SK-N-SH treated with all-trans-retinoic acid at 6 μM for 48 hours (cell line): ENCODE data around the gene ACSS3.

Source experiments
- ATAC-seq: fragments of 200-7000 bp; cut with Tn5 transposase; 3 replicates; pipeline ENCODE4 v1.9.1; 2020; ENCODE audit warnings: mild to moderate bottlenecking, moderate library complexity
- ARNTL ChIP-seq: fragments of 450-650 bp; formaldehyde crosslinking; IDR thresholded peaks from 2 replicates; pipeline ENCODE4 v1.5.0; 2020; ENCODE audit warnings: low read depth, mild to moderate bottlenecking, moderate library complexity, borderline replicate concordance
- BACH2 ChIP-seq: fragments of 250-450 bp; sonication (Bioruptor Pico); IDR thresholded peaks from 2 replicates; pipeline ENCODE4 v1.9.0; 2021; ENCODE audit warnings: mild to moderate bottlenecking, borderline replicate concordance
- CREB5 ChIP-seq: fragments of 250-450 bp; sonication (Bioruptor Pico); IDR thresholded peaks from 2 replicates; pipeline ENCODE4 v1.5.1; 2020; ENCODE audit warnings: low read depth, mild to moderate bottlenecking, moderate library complexity
- CSDC2 ChIP-seq: fragments of 250-450 bp; sonication (Bioruptor Pico); IDR thresholded peaks from 2 replicates; pipeline ENCODE4 v1.5.0; 2020; ENCODE audit warnings: mild to moderate bottlenecking, moderate library complexity
- CSRNP3 ChIP-seq: fragments of 250-450 bp; sonication (Bioruptor Pico); IDR thresholded peaks from 2 replicates; pipeline ENCODE4 v1.5.1; 2021; ENCODE audit warnings: mild to moderate bottlenecking, moderate library complexity
- ESRRG ChIP-seq: fragments of 250-450 bp; sonication (Bioruptor Pico); IDR thresholded peaks from 2 replicates; pipeline ENCODE4 v1.6.1; 2021; ENCODE audit warnings: mild to moderate bottlenecking
- GLIS3 ChIP-seq: fragments of 250-450 bp; sonication (Bioruptor Pico); IDR thresholded peaks from 2 replicates; pipeline ENCODE4 v1.5.0; 2020; ENCODE audit warnings: mild to moderate bottlenecking, moderate library complexity
- OSR1 ChIP-seq: fragments of 250-450 bp; sonication (Bioruptor Pico); IDR thresholded peaks from 2 replicates; pipeline ENCODE4 v1.8.0; 2022; ENCODE audit warnings: moderate library complexity, mild to moderate bottlenecking, inconsistent platforms
- PPARA ChIP-seq: fragments of 250-450 bp; sonication (Bioruptor Pico); IDR thresholded peaks from 2 replicates; pipeline ENCODE4 v1.5.0; 2020; ENCODE audit warnings: mild to moderate bottlenecking, borderline replicate concordance
- RARB ChIP-seq: fragments of 250-450 bp; sonication (Bioruptor Pico); IDR thresholded peaks from 2 replicates; pipeline ENCODE4 v1.8.0; 2021; ENCODE audit warnings: mild to moderate bottlenecking, moderate library complexity
- SNAI2 ChIP-seq: fragments of 250-450 bp; sonication (Bioruptor Pico); IDR thresholded peaks from 2 replicates; pipeline ENCODE4 v1.5.0; 2020; ENCODE audit warnings: mild to moderate bottlenecking, moderate library complexity
- TCF4 ChIP-seq: fragments of 250-450 bp; sonication (Bioruptor Pico); IDR thresholded peaks from 2 replicates; pipeline ENCODE4 v1.8.0; 2021; ENCODE audit warnings: mild to moderate bottlenecking, moderate library complexity, borderline replicate concordance
- TOX ChIP-seq: fragments of 250-450 bp; sonication (Bioruptor Pico); IDR thresholded peaks from 2 replicates; pipeline ENCODE4 v1.8.0; 2021; ENCODE audit warnings: mild to moderate bottlenecking, moderate library complexity, borderline replicate concordance
- TSHZ2 ChIP-seq: fragments of 250-450 bp; sonication (Bioruptor Pico); IDR thresholded peaks from 2 replicates; pipeline ENCODE4 v1.5.0; 2020; ENCODE audit warnings: mild to moderate bottlenecking, moderate library complexity
- ZFP3 ChIP-seq: fragments of 250-450 bp; sonication (Bioruptor Pico); IDR thresholded peaks from 2 replicates; pipeline ENCODE4 v1.5.0; 2020; ENCODE audit warnings: mild to moderate bottlenecking, moderate library complexity
- ZFP30 ChIP-seq: fragments of 450-650 bp; formaldehyde crosslinking; IDR thresholded peaks from 2 replicates; pipeline ENCODE4 v1.5.0; 2022; ENCODE audit warnings: mild to moderate bottlenecking, moderate library complexity
- ZNF70 ChIP-seq: fragments of 450-650 bp; formaldehyde crosslinking; IDR thresholded peaks from 2 replicates; pipeline ENCODE4 v1.5.0; 2020; ENCODE audit warnings: mild to moderate bottlenecking, moderate library complexity
- TF ChIP-seq, protein P1 (sequence below): fragments of 250-450 bp; sonication (Bioruptor Pico); IDR thresholded peaks from 2 replicates; pipeline ENCODE4 v1.8.0; 2021; ENCODE audit warnings: low read depth, mild to moderate bottlenecking, moderate library complexity, borderline replicate concordance
- TF ChIP-seq, protein P2 (sequence below): fragments of 250-450 bp; sonication (Bioruptor Pico); IDR thresholded peaks from 2 replicates; pipeline ENCODE4 v1.8.0; 2020; ENCODE audit warnings: mild to moderate bottlenecking, moderate library complexity, borderline replicate concordance

ACSS3 gene

GRCh38 chr12:81141217-81141616 lies 63.3 kb downstream of the ACSS3 start (continued):
- TF ChIP-seq PPARA (CRISPR knock-in tag), result no peak
- TF ChIP-seq ZFP30, result no peak

- no peak for ATAC-seq
- TF ChIP-seq ARNTL (CRISPR knock-in tag) (no peak), TCF4 (CRISPR knock-in tag) (no peak), ESRRG (CRISPR knock-in tag) (no peak), TSHZ2 (no peak), CSDC2 (CRISPR knock-in tag) (no peak), ZNF70 (CRISPR knock-in tag) (no peak), OSR1 (no peak), BACH2 (CRISPR knock-in tag) (no peak), TOX (CRISPR knock-in tag) (no peak), CSRNP3 (CRISPR knock-in tag) (no peak), RARB (CRISPR knock-in tag) (no peak)
- TF ChIP-seq, protein P1, sequence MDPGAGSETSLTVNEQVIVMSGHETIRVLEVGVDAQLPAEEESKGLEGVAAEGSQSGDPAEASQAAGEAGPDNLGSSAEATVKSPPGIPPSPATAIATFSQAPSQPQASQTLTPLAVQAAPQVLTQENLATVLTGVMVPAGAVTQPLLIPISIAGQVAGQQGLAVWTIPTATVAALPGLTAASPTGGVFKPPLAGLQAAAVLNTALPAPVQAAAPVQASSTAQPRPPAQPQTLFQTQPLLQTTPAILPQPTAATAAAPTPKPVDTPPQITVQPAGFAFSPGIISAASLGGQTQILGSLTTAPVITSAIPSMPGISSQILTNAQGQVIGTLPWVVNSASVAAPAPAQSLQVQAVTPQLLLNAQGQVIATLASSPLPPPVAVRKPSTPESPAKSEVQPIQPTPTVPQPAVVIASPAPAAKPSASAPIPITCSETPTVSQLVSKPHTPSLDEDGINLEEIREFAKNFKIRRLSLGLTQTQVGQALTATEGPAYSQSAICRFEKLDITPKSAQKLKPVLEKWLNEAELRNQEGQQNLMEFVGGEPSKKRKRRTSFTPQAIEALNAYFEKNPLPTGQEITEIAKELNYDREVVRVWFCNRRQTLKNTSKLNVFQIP, result no peak
- TF ChIP-seq, protein P2, sequence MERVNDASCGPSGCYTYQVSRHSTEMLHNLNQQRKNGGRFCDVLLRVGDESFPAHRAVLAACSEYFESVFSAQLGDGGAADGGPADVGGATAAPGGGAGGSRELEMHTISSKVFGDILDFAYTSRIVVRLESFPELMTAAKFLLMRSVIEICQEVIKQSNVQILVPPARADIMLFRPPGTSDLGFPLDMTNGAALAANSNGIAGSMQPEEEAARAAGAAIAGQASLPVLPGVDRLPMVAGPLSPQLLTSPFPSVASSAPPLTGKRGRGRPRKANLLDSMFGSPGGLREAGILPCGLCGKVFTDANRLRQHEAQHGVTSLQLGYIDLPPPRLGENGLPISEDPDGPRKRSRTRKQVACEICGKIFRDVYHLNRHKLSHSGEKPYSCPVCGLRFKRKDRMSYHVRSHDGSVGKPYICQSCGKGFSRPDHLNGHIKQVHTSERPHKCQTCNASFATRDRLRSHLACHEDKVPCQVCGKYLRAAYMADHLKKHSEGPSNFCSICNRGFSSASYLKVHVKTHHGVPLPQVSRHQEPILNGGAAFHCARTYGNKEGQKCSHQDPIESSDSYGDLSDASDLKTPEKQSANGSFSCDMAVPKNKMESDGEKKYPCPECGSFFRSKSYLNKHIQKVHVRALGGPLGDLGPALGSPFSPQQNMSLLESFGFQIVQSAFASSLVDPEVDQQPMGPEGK (CRISPR knock-in tag), result no peak
Measured at GRCh38 chr12:81143057-81143456, 65.2 kb downstream of the ACSS3 start.

GRCh38 chr12:81146228-81147225 lies 68.6 kb downstream of the ACSS3 start:
- no peak for TF ChIP-seq PPARA (CRISPR knock-in tag)
- TF ChIP-seq CSDC2 (CRISPR knock-in tag), result no peak
- TF ChIP-seq, protein P1, result no peak
- TF ChIP-seq, protein P2 (CRISPR knock-in tag), result no peak
- no peak for TF ChIP-seq TCF4 (CRISPR knock-in tag)
- TF ChIP-seq CREB5 (CRISPR knock-in tag), result no peak
- TF ChIP-seq SNAI2 (CRISPR knock-in tag), result no peak
- no peak for TF ChIP-seq CSRNP3 (CRISPR knock-in tag)
- no peak for TF ChIP-seq GLIS3
- TF ChIP-seq ESRRG (CRISPR knock-in tag), result no peak
- no peak for TF ChIP-seq TOX (CRISPR knock-in tag)
- TF ChIP-seq ZFP3 (CRISPR knock-in tag), result no peak
- no peak for ATAC-seq
